Effector CD8-positive, alpha-beta T cell (primary cell): ENCODE data around the gene GCN1.

ENCODE experiments used
- DNase-seq: peaks from one replicate; lab custom pipeline; 2025; lab: John Stamatoyannopoulos, UW

Gene GCN1

GRCh38 chr12:120148011-120148410, 46.5 kb downstream of the GCN1 start:
- no peak for DNase-seq

DNA sequence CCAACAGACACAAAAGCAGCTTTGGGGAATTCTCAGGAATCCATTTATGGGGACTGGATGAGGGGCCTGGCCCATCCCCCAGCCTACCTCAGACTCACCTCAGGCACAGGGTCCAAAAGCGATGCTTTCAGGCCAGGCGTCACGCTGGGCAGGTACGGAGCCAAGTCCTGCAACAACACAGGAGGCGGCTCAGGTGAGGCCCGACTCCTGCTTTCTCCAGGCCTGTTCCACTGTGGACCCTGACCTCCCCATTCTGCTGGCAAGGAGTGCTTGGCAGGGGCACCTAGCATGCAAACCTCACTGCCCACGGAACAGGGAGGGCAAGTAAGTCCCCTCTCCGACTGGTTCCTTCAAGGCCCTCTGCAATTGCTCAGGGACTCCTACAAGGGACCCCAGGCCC, 49.4 kb downstream of the GCN1 start:
- DNase-seq, result no peak

- no peak for DNase-seq
These were observed 50.3 kb downstream of the GCN1 start for GRCh38 chr12:120144215-120144614.

DNA sequence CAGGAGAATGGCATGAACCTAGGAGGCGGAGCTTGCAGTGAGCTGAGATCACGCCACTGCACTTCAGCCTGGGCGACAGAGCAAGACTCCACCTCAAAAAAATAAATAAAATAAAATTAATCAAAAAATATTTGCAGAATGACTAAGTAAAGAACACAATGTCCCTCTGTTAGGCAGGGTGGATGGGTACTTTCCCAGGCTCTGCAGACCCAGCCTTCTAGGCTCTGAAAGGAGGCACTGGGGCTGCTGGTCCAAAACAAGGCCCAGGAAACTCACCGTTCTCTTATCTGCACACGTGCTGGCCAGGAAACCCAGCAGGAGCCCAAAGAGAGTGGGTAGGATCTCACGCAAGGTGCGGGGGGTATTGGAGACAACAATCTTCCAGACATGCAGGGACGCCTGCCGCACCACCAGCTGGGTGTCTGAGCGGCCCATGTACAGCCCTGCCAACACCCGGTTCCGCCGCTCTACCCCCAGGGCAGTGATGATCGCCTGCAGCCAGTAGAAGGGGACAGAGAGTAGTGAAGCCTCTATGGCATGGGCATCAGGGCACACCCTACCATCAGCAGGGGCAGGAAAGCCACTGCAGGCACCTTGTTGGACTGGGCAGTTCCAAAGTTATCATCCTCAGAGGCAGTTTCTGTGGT, 52.2 kb downstream of the GCN1 start:
- DNase-seq, result no peak

- no peak for DNase-seq
These were observed 53.2 kb downstream of the GCN1 start for GRCh38 chr12:120141336-120141735.

DNA sequence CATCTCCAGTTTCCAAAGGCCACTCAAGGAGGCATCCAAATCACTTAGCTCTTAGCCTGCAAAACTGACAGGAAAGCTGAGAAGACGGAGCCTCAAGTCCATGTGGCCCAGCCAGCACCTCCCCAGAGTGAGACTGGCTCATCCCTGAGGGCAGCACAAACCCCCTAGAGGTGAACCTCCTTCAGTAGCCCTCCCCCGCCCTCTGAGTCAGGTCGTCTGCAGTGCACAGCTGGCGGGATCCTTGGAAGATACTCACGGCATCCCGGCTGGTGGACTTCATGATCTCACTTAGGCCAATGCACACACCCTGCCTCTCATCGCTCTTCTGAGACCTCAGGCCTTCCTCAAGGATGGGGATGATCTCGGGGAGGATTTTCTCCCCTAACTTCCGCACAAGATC, 53.9 kb downstream of the GCN1 start:
- DNase-seq, result no peak

- DNase-seq, result no peak
These were observed 54.6 kb downstream of the GCN1 start for GRCh38 chr12:120139958-120140357.

- DNase-seq, result no peak
These were observed 56.1 kb downstream of the GCN1 start for GRCh38 chr12:120138366-120138765.

DNA sequence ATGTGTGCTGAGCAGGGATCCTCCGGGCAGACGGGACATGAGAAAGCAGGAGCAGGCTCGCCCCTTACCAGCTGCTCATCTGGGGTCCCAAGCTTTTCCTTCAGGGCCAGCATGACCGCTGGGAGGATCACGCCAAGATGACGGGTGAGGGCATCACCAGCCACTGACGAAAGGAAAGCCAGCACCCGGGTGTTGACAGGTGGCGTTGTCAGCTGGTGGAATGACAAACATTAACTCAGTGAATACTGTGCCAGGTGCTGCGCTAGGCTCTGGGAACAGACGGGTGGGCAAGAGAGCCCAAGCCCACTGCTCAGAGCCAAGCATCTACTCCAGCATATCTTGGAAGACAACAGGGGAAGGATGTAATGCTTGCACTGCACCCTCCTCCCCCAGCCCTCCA, 56.7 kb downstream of the GCN1 start:
- DNase-seq, result no peak

DNA sequence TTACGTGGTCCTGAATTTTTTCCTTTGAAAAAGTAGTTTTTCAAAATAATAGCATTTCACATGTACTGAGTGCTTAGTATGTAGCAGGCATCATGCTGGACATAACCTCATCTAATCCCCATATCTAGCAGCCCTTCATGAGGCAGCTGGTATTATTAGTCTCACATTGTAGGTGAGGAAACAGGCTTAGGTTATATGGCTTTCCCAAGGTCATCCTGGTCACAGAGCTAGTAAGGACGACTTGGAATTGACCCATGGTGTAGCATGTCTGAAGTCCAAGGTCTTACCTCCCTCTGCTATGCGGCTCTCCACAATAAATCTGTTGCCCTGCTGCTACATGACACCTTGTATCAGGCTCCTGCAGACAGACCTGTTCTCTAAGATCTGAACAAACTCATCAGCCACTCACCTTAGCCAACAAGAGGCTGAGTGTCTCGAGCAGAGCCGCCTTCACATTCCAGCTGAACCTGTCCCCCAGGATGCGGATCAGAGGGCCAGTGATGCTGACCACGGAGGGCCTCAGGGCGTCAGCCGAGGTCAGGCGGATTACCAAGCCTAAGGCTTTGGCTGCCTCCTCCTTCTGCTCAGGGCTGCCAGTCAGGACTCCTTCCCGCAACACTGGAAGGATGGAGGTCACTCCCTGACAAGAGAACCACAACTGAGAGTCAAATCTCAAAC, 58.3 kb downstream of the GCN1 start:
- DNase-seq, result no peak

DNA sequence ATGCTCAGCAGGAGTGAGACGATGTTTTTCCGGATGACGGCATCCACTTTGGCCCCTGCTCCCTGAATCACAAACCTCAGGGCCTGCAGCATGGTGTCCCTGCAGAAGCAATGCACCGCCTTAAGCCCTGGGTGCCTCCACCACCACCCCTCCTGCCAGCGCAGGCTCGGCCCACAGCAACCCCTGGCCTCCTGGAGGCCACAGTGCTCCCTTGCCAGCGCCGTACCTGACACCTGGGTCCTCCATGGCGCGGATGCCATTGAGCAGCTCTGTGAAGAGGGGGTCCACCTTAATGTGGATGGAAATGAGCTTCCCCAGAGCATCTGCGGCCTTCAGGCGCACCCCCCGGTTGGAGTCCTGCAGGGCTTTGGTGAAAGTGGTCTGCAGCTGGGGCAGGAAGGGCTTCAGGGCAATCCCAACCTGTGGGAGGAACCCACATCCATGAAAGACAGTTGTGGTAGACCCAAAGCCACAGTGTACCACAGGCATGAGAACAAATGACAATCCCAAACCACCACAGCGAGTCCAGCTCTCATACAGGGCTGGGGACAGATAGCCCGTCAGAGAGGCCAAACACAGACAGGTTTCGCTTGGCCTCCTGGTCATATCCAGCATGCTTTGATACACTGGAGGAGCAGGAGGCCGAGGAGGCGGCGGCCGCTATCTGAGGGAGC, 60.1 kb downstream of the GCN1 start:
- DNase-seq, result no peak

DNA sequence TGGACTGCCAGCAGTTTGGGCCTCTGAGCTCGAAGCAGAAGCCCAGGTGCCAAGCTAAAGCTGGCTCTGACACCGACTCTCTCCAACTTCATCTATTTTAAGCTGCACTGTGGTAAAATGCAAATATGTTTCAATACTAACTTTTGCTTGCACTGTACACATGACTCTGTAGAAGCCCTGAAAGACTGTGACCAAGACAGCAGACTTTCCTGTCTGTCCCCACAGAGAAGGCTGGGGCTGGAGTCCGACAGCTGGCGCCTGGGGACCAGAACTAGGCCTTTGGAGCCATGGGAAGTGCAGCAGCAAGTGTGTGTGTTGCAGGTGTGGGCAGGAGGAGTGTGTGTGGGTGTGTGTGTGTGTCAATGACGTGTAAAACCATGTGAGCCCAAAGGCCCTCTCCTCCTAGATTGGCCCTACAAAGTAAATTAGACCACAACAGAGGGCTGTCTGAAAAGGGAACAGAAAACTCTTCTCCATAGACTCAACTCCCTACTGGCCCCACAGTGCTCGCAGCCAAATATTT, 61.6 kb downstream of the GCN1 start:
- DNase-seq, result no peak

DNA sequence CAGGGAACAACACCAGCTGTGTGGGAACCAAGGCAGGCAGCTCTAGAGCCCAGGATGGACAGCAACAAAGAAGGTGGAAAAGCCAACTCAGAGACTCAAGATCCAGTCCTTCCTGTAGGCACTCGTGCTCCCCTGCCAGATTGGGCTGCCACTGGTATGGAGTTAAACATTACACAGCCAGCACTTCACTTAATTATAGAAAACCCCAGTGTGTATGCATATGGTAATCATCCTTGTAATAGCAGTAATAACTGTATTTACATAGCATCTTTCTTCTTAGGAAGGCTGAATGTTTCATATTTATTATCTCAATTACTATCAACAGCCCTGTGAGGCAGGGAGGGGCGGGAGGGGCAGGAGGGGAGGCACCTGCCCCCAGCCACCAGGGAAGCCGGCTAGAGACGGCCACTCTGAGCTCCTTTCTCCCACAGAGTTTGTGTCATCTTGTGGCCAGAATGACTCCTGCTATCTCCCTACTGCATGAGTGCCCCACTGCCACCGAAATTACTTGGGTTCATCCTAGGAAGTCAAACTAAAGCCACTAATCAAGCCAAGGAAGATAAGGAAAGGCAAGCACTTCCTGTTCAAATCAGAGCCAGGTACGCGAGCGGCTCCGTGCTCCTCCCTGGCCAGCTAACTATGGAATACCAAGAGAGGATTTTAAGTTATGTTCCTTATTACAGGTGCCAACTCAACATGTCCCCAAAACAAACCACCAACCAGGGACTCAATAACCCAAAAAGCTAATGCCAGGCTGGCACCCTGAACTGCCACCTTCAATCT, 62.3 kb downstream of the GCN1 start:
- no peak for DNase-seq

DNA sequence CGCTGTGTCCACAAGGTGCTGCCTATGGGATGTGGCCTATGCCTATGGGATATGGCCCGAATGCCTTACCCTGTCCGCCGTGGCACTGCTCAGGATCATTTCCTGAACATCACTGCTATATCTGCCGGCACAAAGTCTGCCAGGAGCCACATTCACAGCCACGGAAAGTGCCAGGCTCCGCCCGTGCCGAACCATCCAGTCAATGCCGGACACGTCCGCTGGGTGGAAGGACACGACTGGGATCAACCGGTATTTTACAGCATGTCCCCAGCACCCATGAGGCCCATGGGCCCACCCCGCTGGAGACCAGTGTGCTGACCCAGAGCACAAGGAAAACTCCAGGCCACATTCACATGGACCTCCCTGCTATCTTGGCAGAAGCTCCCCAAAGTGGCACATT, 63.4 kb downstream of the GCN1 start:
- DNase-seq, result no peak

GRCh38 chr12:120130011-120130410, 64.5 kb downstream of the GCN1 start:
- DNase-seq, result no peak

DNA sequence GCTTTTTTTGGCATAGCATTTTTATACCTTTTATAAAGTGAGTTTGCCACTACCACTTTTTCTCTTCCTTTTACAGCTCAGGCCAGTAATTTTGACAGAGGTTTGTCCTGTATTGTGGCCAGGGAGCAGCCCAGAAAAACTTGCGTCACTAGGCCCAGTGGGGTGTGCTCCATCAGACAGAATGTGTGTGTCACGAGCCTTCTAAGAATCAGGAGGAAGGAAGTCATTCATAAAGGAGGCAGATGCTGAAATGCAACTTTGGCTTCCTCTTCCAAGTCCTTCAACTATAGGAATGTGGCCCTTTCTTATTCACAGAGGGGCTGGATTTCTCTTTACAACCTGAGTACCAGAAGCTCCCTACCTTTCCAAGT, 67.9 kb downstream of the GCN1 start:
- DNase-seq, result no peak

- DNase-seq, result no peak
These were observed 68.5 kb downstream of the GCN1 start for GRCh38 chr12:120125792-120126634.

DNA sequence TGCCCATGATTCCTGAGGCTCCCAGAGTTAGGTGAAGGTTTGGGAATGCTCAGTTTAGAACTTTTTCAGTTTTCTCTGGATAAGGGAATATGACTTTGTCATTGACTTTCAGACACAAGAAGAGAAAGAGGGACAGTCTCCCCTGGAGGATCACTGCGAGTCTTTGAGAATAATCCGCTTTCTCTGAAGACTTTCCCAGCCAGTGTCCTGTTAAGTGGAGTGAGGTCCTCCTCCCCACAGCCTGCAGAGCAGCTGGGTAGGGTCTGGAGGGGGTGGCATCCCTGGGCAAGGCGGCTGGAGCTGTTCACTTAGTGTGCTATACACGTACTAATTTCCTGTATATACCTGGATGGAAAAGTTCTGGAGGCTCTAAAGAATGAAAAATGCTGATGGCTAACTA, 69.5 kb downstream of the GCN1 start:
- no peak for DNase-seq

DNA sequence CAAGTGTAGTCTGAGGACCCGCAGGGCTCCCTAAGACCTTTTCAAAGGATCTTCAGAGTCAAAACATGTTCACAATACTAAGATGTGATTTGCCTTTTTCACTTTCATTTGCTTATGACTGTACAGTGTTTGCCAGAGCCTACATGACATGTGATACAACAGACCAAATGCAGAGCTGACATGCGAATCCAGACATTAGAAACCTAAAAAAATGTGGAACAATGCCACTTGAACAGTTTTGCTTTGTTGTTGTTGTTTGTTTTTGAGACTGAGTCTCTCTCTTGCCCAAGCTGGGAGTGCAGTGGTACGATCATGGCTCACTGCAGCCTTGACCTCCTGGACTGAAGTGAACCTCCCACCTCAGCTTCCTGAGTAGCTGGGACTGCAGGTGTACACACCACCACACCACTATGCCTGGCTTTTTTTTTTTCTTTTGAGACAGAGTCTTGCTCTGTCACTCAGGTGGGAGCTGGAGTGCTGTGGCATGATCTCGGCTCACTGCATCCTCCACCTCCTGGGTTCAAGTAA, 72.7 kb downstream of the GCN1 start:
- DNase-seq, result no peak

DNA sequence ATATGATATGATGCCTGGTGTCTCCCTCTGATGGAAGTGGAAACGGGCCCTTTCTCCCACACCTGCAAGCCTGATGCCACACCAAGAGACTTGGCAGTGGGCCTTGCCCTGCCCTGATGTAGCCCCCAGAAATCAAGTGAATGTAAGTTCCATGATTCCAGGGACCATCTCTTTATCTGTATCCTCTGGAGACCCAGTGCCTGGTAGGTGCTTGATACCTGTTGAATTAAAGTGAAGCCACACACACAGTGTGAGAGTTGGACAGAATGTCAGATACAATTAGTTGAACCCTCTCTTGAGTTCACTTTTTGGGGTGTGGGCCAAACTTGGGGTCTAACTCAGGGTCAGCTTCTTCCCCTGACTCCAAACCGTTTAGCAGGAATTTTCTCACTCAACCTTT, 73.2 kb downstream of the GCN1 start:
- DNase-seq, result no peak

DNA sequence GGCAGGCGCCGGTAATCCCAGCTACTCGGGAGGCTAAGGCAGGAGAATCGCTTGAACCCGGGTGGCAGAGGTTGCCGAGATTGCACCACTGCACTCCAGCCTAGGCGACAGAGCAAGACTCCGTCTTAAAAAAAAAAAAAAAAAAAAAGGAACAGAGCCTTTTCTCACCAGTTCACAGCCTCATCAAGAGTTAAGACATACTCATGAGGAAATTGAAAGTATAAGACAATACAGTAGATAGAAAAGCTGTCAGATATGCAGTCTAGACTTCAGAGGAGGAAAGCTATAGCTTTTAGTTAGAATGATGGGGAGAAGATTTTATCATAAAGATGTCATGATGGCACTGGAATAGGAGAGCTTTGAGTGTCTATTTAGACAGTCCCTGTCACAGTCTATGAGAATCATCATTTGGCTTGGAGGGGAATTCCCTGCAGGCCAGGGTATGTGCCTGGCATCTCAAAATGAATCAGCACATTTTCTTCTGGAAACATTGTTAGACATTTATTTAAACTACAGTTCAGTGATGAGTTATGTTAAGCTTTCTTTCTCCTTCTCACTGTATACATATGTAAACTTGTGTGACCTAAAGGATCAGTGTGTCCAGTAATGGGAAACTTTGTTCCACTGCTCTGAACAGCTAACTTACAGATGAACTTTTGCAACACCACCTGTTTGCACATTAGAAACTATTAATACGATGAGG, 75.1 kb downstream of the GCN1 start:
- no peak for DNase-seq
